ENCODE data around the gene FYTTD1. TPM values are rescaled to one million over a fixed set of nuclear protein-coding genes. Genes with fewer than 3 reads are reported as not detected.

The FYTTD1 gene
- total RNA-seq, 2 donors from 2014 or later: 52.0 to 67.1 TPM

GRCh38 chr3:197789309-197789708, 39.6 kb downstream of the FYTTD1 start:
- Mint-ChIP-seq H3K4me3 (no peak overlapping the region), H3K4me1 (peaks cover 10% of the 10 kb centered on the region), H3K27ac (no peak overlapping the region), H3K27me3 (no peaks in the 10 kb centered on the region), H3K36me3 (ENCODE audit: low read depth) (no peaks in the 10 kb centered on the region)
- DNase-seq (no peak), ATAC-seq (no peak)
- H3K9me3 ChIP-seq (ENCODE audit: control insufficient read depth, low read length, poor library complexity, severe bottlenecking): no peaks in the 10 kb centered on the region

DNA sequence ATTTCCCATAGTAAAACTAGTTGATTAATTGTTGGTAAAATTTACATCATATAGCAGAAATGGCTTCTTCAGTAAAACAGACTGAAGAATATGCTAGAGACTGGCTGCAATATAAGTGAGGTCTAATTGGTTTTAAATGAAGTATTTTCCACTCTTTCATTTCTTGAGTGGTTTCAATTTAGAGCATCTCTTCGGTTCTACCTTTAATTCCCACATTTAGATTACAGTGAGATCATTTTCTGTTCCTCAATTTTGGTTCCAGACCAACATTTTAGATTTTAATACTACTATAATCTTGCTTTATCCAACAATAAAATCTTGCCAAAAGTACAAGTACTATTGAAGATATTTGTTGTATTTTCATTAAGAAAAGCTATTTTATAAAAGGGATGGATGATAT, 40.4 kb downstream of the FYTTD1 start:
- H3K27ac Mint-ChIP-seq: peak overlapping the region; percentile 96
- peak overlapping the region; percentile 97 for H3K4me3 Mint-ChIP-seq
- peaks cover 10% of the 10 kb centered on the region for H3K4me1 Mint-ChIP-seq
- H3K27me3 Mint-ChIP-seq: no peaks in the 10 kb centered on the region
- no peaks in the 10 kb centered on the region for H3K9me3 ChIP-seq (ENCODE audit: control insufficient read depth, low read length, poor library complexity, severe bottlenecking)
- no peak for ATAC-seq
- no peak for DNase-seq
- no peaks in the 10 kb centered on the region for H3K36me3 Mint-ChIP-seq (ENCODE audit: low read depth)

GRCh38 chr3:197791113-197791891, 41.6 kb downstream of the FYTTD1 start, which contains the start of gene LRCH3:
Gene LRCH3 (plus strand): TSS chr3:197791254. CDS start chr3:197791279, 25 bp downstream.
- Mint-ChIP-seq H3K36me3 (ENCODE audit: low read depth) (no peaks in the 10 kb centered on the region), H3K4me1 (peaks cover 19% of the 10 kb centered on the region), H3K4me3 (peak within 1 kb of the TSS; percentile 97)

DNA sequence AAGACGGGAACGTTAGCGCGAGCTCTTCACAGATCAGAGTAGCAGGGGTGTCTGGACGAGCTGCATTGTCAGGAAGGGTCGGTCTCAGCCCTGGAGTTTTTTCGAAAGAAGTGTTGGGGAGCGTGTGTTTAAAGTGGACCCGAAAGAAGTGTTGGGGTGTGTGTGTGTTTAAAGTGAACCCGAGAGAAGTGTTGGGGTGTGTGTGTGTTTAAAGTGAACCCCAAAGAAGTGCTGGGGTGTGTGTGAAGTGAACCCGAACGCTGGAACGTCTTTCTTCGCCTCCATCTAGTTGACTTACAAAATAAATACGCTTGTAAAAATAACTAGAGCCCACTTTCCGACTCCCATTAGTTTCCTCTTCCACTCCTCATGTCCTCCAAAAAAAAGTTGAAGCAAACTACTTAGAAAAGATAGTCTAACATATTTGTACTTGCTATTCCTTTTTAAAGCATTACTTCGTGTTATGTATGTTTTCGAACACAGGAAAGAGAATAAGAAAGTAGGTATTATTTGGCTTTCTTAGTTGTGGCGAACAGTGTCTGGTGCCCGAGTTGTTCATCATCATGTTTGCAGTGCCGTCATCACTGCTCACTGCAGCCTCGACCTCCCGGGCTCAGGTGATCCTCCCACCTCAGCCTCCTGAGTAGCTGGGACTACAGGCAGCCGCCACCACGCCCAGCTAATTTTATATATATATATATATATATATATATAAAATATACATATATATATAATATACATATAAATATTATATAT, 42.4 kb downstream of the FYTTD1 start:
- Mint-ChIP-seq H3K4me1 (peaks cover 20% of the 10 kb centered on the region), H3K36me3 (ENCODE audit: low read depth) (no peaks in the 10 kb centered on the region), H3K27ac (peak overlapping the region; percentile 96)

More at GRCh38 chr3:197791113-197791891, 41.6 kb downstream of the FYTTD1 start, which contains the start of gene LRCH3:
- ATAC-seq (peak; percentile 78), DNase-seq (peak; percentile 72 to 78 (median 75))
- H3K9me3 ChIP-seq (ENCODE audit: control insufficient read depth, low read length, poor library complexity, severe bottlenecking): no peaks in the 10 kb centered on the region
- no peaks in the 10 kb centered on the region for H3K27me3 Mint-ChIP-seq
- peak within 1 kb of the TSS; percentile 96 for H3K27ac Mint-ChIP-seq

DNA sequence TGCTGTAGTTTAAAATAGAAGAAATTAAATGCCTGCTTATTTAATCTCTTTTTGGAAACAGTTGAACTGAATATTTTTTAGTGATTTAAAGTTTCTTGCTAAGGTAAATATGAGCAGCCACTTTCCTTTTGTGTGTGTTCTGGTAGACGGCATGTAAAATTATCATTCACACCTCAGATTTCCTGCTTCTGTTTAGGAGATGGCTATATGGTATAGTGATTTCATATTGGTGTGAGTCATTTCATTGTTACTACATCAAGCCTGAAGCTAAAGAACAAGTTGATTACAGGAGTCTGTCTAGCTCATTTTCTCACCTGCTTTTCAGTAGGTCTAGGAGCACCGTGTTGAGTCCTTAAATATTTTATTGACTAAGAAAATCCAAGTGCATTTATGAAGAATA, 43.6 kb downstream of the FYTTD1 start:
- DNase-seq: no peak
- H3K4me3 Mint-ChIP-seq: peak overlapping the region; percentile 73
- H3K27me3 Mint-ChIP-seq: no peaks in the 10 kb centered on the region
- H3K27ac Mint-ChIP-seq: peak overlapping the region; percentile 96
- H3K9me3 ChIP-seq (ENCODE audit: control insufficient read depth, low read length, poor library complexity, severe bottlenecking): no peaks in the 10 kb centered on the region
- H3K4me1 Mint-ChIP-seq: peaks cover 24% of the 10 kb centered on the region
- no peaks in the 10 kb centered on the region for H3K36me3 Mint-ChIP-seq (ENCODE audit: low read depth)
- ATAC-seq: no peak

More for the DNA sequence above, 42.4 kb downstream of the FYTTD1 start:
- DNase-seq (peak in 1 of 3 donors; percentile 11), ATAC-seq (peak; percentile 51)
- no peaks in the 10 kb centered on the region for H3K9me3 ChIP-seq (ENCODE audit: control insufficient read depth, low read length, poor library complexity, severe bottlenecking)
- no peaks in the 10 kb centered on the region for H3K27me3 Mint-ChIP-seq
- H3K4me3 Mint-ChIP-seq: peak overlapping the region; percentile 97

DNA sequence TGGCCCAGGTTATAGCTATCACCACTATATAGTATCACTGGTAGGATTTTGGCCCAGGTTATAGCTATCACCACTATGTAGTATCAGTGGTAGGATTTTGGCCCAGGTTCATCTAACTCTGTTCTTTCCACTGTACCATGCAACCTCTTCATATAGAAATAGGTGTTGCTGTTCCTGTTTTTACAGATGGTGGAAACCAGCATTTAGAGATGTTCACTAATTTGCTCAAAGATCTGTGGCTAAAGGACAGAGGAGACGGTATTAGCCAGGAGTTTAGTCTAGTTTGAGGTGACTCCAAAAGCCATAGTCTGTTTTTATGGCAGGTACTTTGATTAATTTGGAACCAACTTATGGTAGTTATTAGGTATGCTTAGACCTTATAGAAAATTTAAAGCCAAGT, 44.4 kb downstream of the FYTTD1 start:
- H3K4me3 Mint-ChIP-seq: no peak overlapping the region
- no peaks in the 10 kb centered on the region for H3K9me3 ChIP-seq (ENCODE audit: control insufficient read depth, low read length, poor library complexity, severe bottlenecking)
- peaks cover 28% of the 10 kb centered on the region for H3K4me1 Mint-ChIP-seq
- no peaks in the 10 kb centered on the region for H3K36me3 Mint-ChIP-seq (ENCODE audit: low read depth)
- H3K27me3 Mint-ChIP-seq: no peaks in the 10 kb centered on the region
- DNase-seq (no peak), ATAC-seq (no peak)
- H3K27ac Mint-ChIP-seq: no peak overlapping the region

- Mint-ChIP-seq H3K4me3 (no peak overlapping the region), H3K4me1 (peaks cover 30% of the 10 kb centered on the region), H3K36me3 (ENCODE audit: low read depth) (no peaks in the 10 kb centered on the region), H3K27ac (no peak overlapping the region), H3K27me3 (no peaks in the 10 kb centered on the region)
- ATAC-seq (no peak), DNase-seq (no peak)
- no peaks in the 10 kb centered on the region for H3K9me3 ChIP-seq (ENCODE audit: control insufficient read depth, low read length, poor library complexity, severe bottlenecking)
These were observed 45.5 kb downstream of the FYTTD1 start for GRCh38 chr3:197795200-197795599.

GRCh38 chr3:197796087-197796486, 46.4 kb downstream of the FYTTD1 start:
- Mint-ChIP-seq H3K27me3 (no peaks in the 10 kb centered on the region), H3K27ac (peak overlapping the region; percentile 39)

GRCh38 chr3:197798863-197799262, 49.2 kb downstream of the FYTTD1 start:
- peaks cover 47% of the 10 kb centered on the region for H3K4me1 Mint-ChIP-seq
- ATAC-seq: no peak
- DNase-seq: no peak
- H3K36me3 Mint-ChIP-seq (ENCODE audit: low read depth): no peaks in the 10 kb centered on the region
- peak overlapping the region; percentile 70 for H3K27ac Mint-ChIP-seq
- no peak overlapping the region for H3K4me3 Mint-ChIP-seq
- no peaks in the 10 kb centered on the region for H3K9me3 ChIP-seq (ENCODE audit: control insufficient read depth, low read length, poor library complexity, severe bottlenecking)
- no peaks in the 10 kb centered on the region for H3K27me3 Mint-ChIP-seq

More at GRCh38 chr3:197796087-197796486, 46.4 kb downstream of the FYTTD1 start:
- H3K4me3 Mint-ChIP-seq: no peak overlapping the region
- H3K36me3 Mint-ChIP-seq (ENCODE audit: low read depth): no peaks in the 10 kb centered on the region
- H3K4me1 Mint-ChIP-seq: peaks cover 35% of the 10 kb centered on the region
- no peak for ATAC-seq
- DNase-seq: no peak
- H3K9me3 ChIP-seq (ENCODE audit: control insufficient read depth, low read length, poor library complexity, severe bottlenecking): no peaks in the 10 kb centered on the region

GRCh38 chr3:197800379-197800778, 50.7 kb downstream of the FYTTD1 start:
- Mint-ChIP-seq H3K27me3 (no peaks in the 10 kb centered on the region), H3K36me3 (ENCODE audit: low read depth) (no peaks in the 10 kb centered on the region), H3K4me3 (no peak overlapping the region), H3K27ac (peak overlapping the region; percentile 74), H3K4me1 (peaks cover 44% of the 10 kb centered on the region)
- ATAC-seq (no peak), DNase-seq (no peak)
- H3K9me3 ChIP-seq (ENCODE audit: control insufficient read depth, low read length, poor library complexity, severe bottlenecking): no peaks in the 10 kb centered on the region

- Mint-ChIP-seq H3K27me3 (no peaks in the 10 kb centered on the region), H3K4me1 (peaks cover 39% of the 10 kb centered on the region), H3K4me3 (no peak overlapping the region), H3K36me3 (ENCODE audit: low read depth) (no peaks in the 10 kb centered on the region), H3K27ac (peak overlapping the region; percentile 74)
- peak; percentile 77 for ATAC-seq
- DNase-seq: no peak
- no peaks in the 10 kb centered on the region for H3K9me3 ChIP-seq (ENCODE audit: control insufficient read depth, low read length, poor library complexity, severe bottlenecking)
These were observed 52.5 kb downstream of the FYTTD1 start for GRCh38 chr3:197801891-197802778.

DNA sequence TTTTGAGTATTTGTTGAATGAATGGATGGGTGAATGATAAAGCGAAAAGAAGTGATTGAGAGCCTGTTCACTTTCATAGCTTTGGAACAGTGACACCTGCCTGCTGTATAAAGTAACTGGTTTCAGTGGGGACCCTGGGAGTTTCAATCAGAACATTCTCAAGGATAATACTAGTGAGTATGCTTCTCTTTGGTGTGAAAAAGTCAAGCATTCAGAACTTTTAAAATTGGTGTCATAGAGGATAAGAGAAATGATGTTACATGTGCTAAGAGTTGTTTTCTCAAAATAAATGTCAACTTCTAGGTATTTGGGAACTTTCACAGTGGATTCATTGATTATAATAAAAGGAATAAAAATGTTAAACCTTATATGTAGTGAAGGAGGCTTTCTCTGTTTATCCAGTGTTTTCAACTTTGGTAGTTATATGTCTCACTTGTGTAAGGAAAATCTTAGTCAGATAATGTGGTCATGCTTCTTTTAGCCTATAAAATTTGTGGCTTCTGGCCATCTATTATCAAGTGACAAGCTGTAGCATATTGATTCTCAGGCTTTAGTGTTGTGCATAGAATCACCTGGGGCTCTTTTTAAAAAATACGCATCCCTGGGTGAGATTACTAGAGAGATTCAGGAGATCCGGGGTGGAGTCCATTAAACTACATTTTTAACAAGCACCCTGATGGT, 53.2 kb downstream of the FYTTD1 start:
- Mint-ChIP-seq H3K4me1 (peaks cover 40% of the 10 kb centered on the region), H3K27ac (peak overlapping the region; percentile 74), H3K4me3 (no peak overlapping the region), H3K36me3 (ENCODE audit: low read depth) (peaks cover 3% of the 10 kb centered on the region), H3K27me3 (no peaks in the 10 kb centered on the region)
- DNase-seq (no peak), ATAC-seq (peak; percentile 44)
- H3K9me3 ChIP-seq (ENCODE audit: control insufficient read depth, low read length, poor library complexity, severe bottlenecking): no peaks in the 10 kb centered on the region
